Activated naive CD4-positive, alpha-beta T cell treated with Interleukin-2 at 50 U/mL for 16 hours (primary cell): Measurements from ENCODE around the gene CABLES2.

Experiments used
- DNase-seq: peaks from one replicate; pipeline ENCODE4 v3.0.0-alpha.2; 2020

Gene CABLES2

DNA sequence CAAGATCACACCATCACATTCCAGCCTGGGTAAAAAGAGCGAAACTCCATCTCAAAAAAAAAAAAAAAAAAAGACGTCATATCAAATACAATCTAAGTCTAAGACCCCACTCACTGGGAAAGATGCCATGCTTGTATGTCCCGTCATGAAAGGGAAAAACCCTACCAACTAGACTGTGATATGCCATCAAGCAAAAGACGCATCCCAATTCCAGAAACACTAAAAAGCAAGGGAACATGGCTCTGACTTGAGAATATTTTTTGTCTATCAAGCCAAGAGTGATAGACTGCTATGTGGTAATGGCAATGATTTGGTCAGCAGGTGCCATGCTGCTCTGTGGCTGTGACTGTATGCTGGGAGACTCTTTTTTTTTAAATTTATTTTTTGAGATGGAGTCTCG, 63.0 kb downstream of the CABLES2 start:
- DNase-seq = no peak

GRCh38 chr20:62342910-62343309, 64.2 kb downstream of the CABLES2 start:
- no peak for DNase-seq

DNA sequence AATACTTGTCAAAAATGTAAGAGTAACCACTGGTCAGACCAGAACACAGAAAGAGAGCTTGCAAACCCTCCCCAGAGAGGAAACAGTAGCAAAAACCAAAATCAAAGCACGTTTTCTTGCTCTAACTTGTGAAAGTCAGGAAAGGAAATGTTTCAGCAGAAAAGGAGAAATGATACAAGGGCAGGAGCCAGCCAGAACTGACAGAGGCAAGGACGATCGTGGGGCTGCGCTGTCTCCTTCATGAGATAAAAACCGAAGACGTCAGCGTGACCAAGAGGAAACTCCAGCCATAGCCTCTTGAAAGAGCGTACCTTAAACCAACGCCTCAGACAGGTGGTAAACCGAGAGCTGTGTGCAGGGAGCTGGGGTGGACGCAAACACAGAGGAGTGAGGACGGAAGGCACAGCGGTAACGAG, 67.4 kb downstream of the CABLES2 start:
- DNase-seq = no peak
